Duodenal mucosa (tissue), 2 donors: ENCODE measurements around the gene FAT2.

Source experiments
- H3K27ac ChIP-seq: one replicate; pipeline ENCODE4 v1.7.0; 2013; ENCODE audit warnings: low read depth, low read length
- H3K27me3 ChIP-seq, 2 donors: one replicate each; pipeline ENCODE4 v1.7.0; 2013; ENCODE audit warnings: low read length in 2 of 2, control low read depth in 1 of 2; ENCODE audit not compliant: insufficient read depth in 2 of 2, control insufficient read depth in 1 of 2
- H3K36me3 ChIP-seq, 2 donors: one replicate each; pipeline ENCODE4 v1.7.0; 2013; ENCODE audit warnings: low read length in 2 of 2, control low read depth in 1 of 2; ENCODE audit not compliant: insufficient read depth in 2 of 2, control insufficient read depth in 1 of 2
- H3K4me1 ChIP-seq, 2 donors: one replicate each; pipeline ENCODE4 v1.7.0; 2013; ENCODE audit warnings: low read length in 2 of 2, control low read depth in 1 of 2; ENCODE audit not compliant: insufficient read depth in 2 of 2, control insufficient read depth in 1 of 2
- H3K4me3 ChIP-seq, 2 donors: one replicate each; pipeline ENCODE4 v1.7.0; 2013; ENCODE audit warnings: low read length in 2 of 2, low read depth in 1 of 2
- H3K9ac ChIP-seq, 2 donors: one replicate each; pipeline ENCODE4 v1.7.0; 2013; ENCODE audit warnings: low read length in 2 of 2, low read depth in 1 of 2
- H3K9me3 ChIP-seq, 2 donors: one replicate each; pipeline ENCODE4 v1.7.0; 2013; ENCODE audit warnings: low read length in 2 of 2, control low read depth in 1 of 2; ENCODE audit not compliant: control insufficient read depth in 1 of 2

The FAT2 gene

DNA sequence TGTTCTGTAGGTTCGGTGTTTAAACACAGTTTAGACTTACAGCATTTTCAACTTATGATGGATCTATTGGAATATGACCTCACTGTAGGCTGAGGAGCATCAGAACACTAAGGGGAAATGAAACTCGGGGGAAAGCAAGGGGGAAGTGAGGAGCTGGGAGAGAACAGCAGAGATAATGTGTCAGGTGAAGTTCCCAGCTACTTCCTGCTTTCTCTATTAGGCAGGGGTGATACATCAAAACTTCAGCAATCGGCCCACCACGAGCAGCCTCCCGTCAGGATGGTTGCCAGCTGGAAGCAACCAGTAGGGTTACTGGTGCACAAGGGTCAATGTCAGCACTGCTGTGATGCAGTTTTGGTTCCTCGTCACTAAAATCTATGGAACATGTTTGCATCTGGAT is 34.3 kb downstream of the FAT2 start:
- Histone ChIP-seq H3K9ac (no peak overlapping the region), H3K27ac (no peak overlapping the region), H3K4me1 (no peaks in the 10 kb centered on the region), H3K9me3 (no peaks in the 10 kb centered on the region), H3K36me3 (no peaks in the 10 kb centered on the region), H3K4me3 (no peak overlapping the region), H3K27me3 (no peaks in the 10 kb centered on the region)

DNA sequence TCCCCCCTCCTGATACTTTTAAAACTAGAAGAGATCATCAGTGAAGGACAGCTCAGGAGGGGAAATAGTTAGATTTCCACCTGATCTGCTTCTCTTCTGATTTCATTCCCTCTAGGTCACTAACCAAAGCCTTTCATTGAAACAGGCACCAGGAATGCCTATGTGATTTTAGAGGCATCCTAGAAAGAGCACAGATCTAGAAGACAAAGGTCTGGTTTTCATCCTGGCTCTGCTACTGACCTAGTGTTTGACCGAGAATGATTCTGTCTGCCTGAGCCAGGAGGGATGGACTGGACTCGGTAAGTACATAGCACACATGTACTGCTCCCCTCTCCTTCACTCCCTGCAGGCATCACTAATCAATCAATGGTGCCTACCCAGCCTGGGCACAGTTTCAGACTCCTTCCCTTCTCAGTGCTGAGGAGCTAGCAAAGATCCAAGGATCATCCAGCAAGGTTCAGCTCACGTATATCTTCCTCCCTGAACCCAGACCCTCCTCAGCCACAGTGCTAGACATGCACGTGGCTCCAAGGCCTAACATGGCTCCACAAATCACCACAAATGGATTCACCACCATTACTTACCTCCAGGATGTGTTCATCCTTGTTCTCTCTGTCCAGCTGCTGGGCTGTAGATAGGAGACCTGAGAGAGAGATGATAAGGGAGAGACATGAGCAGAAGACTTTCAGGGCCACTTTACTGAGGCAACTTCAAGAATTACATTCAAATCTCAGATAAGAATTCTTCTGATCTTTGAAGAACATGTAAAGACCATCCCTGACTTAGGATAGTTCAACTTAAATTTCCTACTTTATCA is 35.2 kb downstream of the FAT2 start:
- no peaks in the 10 kb centered on the region for H3K27me3 ChIP-seq
- no peak overlapping the region for H3K27ac ChIP-seq
- no peaks in the 10 kb centered on the region for H3K4me1 ChIP-seq
- H3K9ac ChIP-seq, result no peak overlapping the region
- no peak overlapping the region for H3K4me3 ChIP-seq
- H3K9me3 ChIP-seq, result no peaks in the 10 kb centered on the region
- H3K36me3 ChIP-seq, result no peaks in the 10 kb centered on the region

DNA sequence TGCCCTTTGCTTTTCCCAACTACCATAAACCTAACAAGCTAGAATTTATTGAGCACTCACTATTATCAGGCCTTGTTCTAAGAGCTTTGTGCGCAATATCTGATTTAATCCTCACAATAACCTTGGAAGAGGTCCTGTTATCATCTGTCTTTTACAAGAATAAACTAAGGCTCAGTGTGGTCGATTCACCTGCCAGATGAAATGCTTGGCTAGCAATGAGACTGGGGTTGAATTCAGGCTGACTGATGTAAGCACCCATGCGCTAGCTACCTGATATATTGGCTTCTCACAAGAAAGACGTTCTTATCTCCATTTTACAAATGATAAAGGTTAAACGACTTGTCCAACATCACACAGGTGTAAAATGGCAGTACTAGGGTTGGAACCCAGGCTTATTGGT is 37.4 kb downstream of the FAT2 start:
- no peak overlapping the region for H3K27ac ChIP-seq
- no peaks in the 10 kb centered on the region for H3K9me3 ChIP-seq
- H3K36me3 ChIP-seq, result no peaks in the 10 kb centered on the region
- no peak overlapping the region for H3K9ac ChIP-seq
- no peaks in the 10 kb centered on the region for H3K4me1 ChIP-seq
- no peaks in the 10 kb centered on the region for H3K27me3 ChIP-seq
- H3K4me3 ChIP-seq, result no peak overlapping the region

DNA sequence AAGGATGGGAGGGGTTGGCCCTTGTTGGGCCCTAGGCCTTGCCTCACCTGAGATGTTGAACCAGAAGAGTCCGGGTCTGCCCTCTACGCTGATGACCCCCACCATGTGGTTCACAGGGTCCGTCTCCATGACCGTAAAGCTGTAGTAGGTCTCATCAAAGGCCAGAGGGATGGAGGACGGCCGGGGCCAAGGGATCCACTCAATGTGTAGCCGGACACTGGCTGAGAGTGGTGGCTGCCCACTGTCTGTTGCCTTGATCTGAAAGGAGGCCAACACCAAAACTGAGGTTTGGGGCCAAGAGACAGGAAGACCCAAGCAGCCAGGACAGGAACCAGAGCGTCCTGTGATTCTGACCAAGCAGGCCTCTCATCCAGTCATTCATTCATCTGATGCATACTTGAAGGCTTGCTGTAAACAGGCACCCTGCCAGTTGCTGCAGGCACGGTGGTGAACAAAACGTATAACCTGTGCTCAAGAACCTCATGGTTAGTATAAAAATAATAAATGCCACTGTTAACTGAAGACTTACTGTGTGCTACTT is 37.9 kb downstream of the FAT2 start:
- Histone ChIP-seq H3K9ac (no peak overlapping the region), H3K4me1 (no peaks in the 10 kb centered on the region), H3K27ac (no peak overlapping the region), H3K9me3 (no peaks in the 10 kb centered on the region), H3K4me3 (no peak overlapping the region), H3K27me3 (no peaks in the 10 kb centered on the region), H3K36me3 (no peaks in the 10 kb centered on the region)

DNA sequence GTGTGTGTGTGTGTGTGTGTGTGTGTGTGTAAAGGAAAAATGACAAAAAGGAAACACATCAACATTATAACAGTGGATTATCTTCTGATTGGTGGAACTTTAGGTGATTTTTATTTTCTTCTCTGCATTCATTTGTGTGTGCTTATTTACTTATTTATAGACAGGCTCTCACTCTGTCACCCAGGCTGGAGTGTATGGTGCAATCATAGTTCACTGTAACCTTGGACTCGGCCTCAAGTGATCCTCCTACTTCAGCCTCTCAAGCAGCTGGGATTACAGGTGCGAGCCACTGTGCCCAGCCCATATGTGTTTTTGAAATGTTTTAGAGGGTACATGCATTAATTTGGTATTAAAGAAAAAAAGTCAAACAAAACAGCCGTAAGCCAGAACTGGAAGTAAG is 39.1 kb downstream of the FAT2 start:
- Histone ChIP-seq H3K36me3 (no peaks in the 10 kb centered on the region), H3K4me1 (no peaks in the 10 kb centered on the region), H3K27me3 (no peaks in the 10 kb centered on the region), H3K9ac (no peak overlapping the region), H3K4me3 (no peak overlapping the region), H3K27ac (no peak overlapping the region), H3K9me3 (no peaks in the 10 kb centered on the region)

DNA sequence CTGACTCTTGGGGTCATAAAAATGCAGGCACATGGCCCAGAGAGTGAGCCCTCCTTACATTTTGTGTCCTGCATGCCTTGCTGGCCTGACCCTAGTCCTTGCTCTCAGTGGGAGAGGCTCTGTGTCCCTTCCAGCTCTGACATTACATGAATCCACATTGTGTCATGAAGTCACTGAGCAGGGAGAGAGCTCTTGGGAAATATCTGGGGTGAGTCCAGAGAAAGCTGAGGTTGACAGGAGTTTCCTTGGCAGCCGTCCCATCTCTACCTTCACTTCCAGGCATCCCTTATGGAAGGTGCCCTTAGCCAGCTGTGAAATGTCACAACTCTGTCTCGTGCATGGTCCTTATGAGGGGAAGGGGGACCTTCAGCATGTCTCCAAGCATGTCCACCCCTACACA is 41.0 kb downstream of the FAT2 start:
- Histone ChIP-seq H3K36me3 (no peaks in the 10 kb centered on the region), H3K4me1 (no peaks in the 10 kb centered on the region), H3K9me3 (no peaks in the 10 kb centered on the region), H3K27ac (no peak overlapping the region), H3K4me3 (no peak overlapping the region), H3K27me3 (no peaks in the 10 kb centered on the region), H3K9ac (no peak overlapping the region)

DNA sequence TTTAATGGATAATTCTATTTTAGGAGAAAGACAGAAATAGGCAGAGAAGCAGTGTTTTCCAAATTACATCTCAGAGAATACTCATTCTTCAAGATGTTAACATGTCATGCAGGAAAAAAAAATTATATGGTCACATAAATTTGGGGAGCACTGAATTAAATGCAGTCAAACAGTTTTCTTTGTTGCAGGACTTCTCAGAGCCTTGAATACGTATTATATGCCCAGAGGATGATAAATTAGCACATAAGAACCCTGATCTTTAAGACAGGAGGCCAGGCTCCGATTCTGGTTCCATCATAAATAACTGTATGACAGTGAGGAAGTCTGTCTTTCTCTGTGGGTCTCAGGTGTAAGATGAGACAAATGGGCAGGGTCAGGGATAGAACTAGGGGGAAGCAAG is 41.4 kb downstream of the FAT2 start:
- H3K4me1 ChIP-seq, result no peaks in the 10 kb centered on the region
- no peak overlapping the region for H3K27ac ChIP-seq
- no peaks in the 10 kb centered on the region for H3K36me3 ChIP-seq
- no peaks in the 10 kb centered on the region for H3K27me3 ChIP-seq
- H3K9ac ChIP-seq, result no peak overlapping the region
- no peak overlapping the region for H3K4me3 ChIP-seq
- H3K9me3 ChIP-seq, result no peaks in the 10 kb centered on the region

DNA sequence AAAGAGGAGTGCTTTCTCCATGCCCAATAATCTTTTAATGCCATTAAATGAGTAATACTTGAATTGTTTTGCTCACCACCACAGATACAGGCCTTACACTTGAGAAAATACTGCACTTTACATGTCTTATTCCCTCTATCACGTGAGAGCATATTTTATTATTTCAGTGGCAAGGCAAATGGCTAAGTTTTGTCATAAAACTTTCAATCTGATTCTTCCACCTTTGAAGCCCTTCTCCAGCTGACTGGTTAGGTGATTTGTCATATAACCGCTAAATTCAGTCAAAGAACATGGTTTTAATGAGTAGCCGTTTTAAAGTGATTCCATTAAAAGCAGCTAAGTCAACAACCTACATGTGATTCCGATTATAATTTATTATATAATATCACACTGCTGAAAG is 43.8 kb downstream of the FAT2 start:
- H3K27ac ChIP-seq, result no peak overlapping the region

DNA sequence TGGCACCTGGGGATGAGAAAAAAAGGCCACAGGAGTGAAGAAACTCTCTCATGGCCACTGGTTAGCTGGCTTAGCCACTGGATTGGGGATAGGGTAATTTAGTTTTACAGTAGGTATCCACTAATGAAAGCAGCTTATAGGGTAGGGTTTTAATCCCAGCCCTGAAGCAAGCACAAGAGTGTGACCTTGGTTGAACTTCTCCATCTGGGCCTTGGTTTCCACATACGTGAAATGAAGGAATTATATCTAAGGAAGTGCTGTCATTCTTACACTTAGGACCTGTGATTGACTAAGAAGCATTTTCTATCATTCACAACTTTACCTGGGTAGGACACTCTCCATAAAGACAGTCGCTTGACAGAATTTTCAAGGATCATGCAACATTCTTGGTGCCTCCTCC is 49.6 kb downstream of the FAT2 start:
- Histone ChIP-seq H3K27me3 (no peaks in the 10 kb centered on the region), H3K4me1 (no peaks in the 10 kb centered on the region), H3K9me3 (no peaks in the 10 kb centered on the region), H3K9ac (no peak overlapping the region), H3K36me3 (no peaks in the 10 kb centered on the region), H3K4me3 (no peak overlapping the region), H3K27ac (no peak overlapping the region)

More for the DNA sequence above, 43.8 kb downstream of the FAT2 start:
- Histone ChIP-seq H3K9me3 (no peaks in the 10 kb centered on the region), H3K27me3 (no peaks in the 10 kb centered on the region), H3K9ac (no peak overlapping the region), H3K4me1 (no peaks in the 10 kb centered on the region), H3K36me3 (no peaks in the 10 kb centered on the region), H3K4me3 (no peak overlapping the region)
